Stimulated activated CD4-positive, alpha-beta T cell treated with anti-CD3 and anti-CD28 coated beads, Interleukin-12 subunit alpha, Interleukin-12 subunit beta, amount 100 ng/mL, for 48 hours (primary cell): ENCODE measurements around the gene FGD6.
"Not testable (repeated sequence)": the region's sequence is repeated elsewhere in the genome, so short reads cannot be mapped to it uniquely, and the experiment has no call there.

Source experiments
- DNase-seq, 3 donors: peaks; one replicate each; pipeline ENCODE4 v3.0.0-alpha.2; 2020; ENCODE audit warnings: low read depth in 2 of 3, low spot score in 1 of 3

FGD6 gene

GRCh38 chr12:95130096-95130495 is 87.2 kb downstream of the FGD6 start:
- no peak for DNase-seq

- no peak for DNase-seq
These were observed 88.2 kb downstream of the FGD6 start for GRCh38 chr12:95129115-95129514.

GRCh38 chr12:95126736-95127135 is 90.5 kb downstream of the FGD6 start:
- DNase-seq = no peak

- DNase-seq = no peak
These were observed 91.2 kb downstream of the FGD6 start for GRCh38 chr12:95126076-95126475.

GRCh38 chr12:95124106-95124505 is 93.2 kb downstream of the FGD6 start:
- DNase-seq = no peak

- no peak for DNase-seq
These were observed 98.5 kb downstream of the FGD6 start for GRCh38 chr12:95118788-95119179.

GRCh38 chr12:95118138-95118787 is 99.0 kb downstream of the FGD6 start:
- no peak for DNase-seq

GRCh38 chr12:95117178-95117599 is 100.1 kb downstream of the FGD6 start:
- DNase-seq = peak; percentile 8 to 35 (median 19)

GRCh38 chr12:95116773-95117172 is 100.5 kb downstream of the FGD6 start:
- DNase-seq = peak in 1 of 3 donors; percentile 8

GRCh38 chr12:95116341-95116740 is 100.9 kb downstream of the FGD6 start:
- DNase-seq = no peak

GRCh38 chr12:95115641-95116040 is 101.6 kb downstream of the FGD6 start:
- DNase-seq = no peak

GRCh38 chr12:95114766-95115405 is 102.4 kb downstream of the FGD6 start:
- no peak for DNase-seq

- DNase-seq = no peak
These were observed 109.9 kb downstream of the FGD6 start for GRCh38 chr12:95107362-95107761.

- DNase-seq = no peak
These were observed 111.7 kb downstream of the FGD6 start for GRCh38 chr12:95105540-95105939.

GRCh38 chr12:95104919-95105452 is 112.3 kb downstream of the FGD6 start:
- no peak for DNase-seq

- DNase-seq = peak; percentile 18 to 28 (median 21)
These were observed 114.2 kb downstream of the FGD6 start for GRCh38 chr12:95102916-95103671.

GRCh38 chr12:95101957-95102356 is 115.3 kb downstream of the FGD6 start:
- not testable (repeated sequence) for DNase-seq

- DNase-seq = no peak
These were observed 116.7 kb downstream of the FGD6 start for GRCh38 chr12:95100264-95101190.

GRCh38 chr12:95099270-95099790 is 117.9 kb downstream of the FGD6 start:
- no peak for DNase-seq

- no peak for DNase-seq
These were observed 120.4 kb downstream of the FGD6 start for GRCh38 chr12:95096852-95097251.

- DNase-seq = no peak
These were observed 120.9 kb downstream of the FGD6 start for GRCh38 chr12:95096378-95096777.
